B cell (primary cell): ENCODE measurements around the gene SLC22A2. TPM values are rescaled to one million over a fixed set of nuclear protein-coding genes. Genes with fewer than 3 reads are reported as not detected.

Source experiments
- ATAC-seq: fragments of 200-7000 bp; cut with Tn5 transposase; one replicate; pipeline ENCODE4 v1.10.0; 2021; ENCODE audit warnings: low read depth, mild to moderate bottlenecking, moderate number of reproducible peaks, moderate library complexity
- CTCF ChIA-PET: fragments of 350-600 bp; sonication (Branson Sonifier 250); formaldehyde crosslinking; loops from one replicate; lab custom pipeline; 2021; ENCODE audit warnings: antibody characterized with exemption, inconsistent platforms; lab: Charles Lee
- POLR2A ChIA-PET: fragments of 350-600 bp; sonication (Branson Sonifier 250); formaldehyde crosslinking; loops from one replicate; lab custom pipeline; 2021; ENCODE audit warnings: antibody characterized with exemption; lab: Charles Lee
- DNase-seq: peaks from one replicate; pipeline ENCODE4 v3.0.0; 2013
- H2AFZ ChIP-seq: 2 replicates; pipeline ENCODE4 v1.6.1; 2012; ENCODE audit warnings: mild to moderate bottlenecking, low read depth, low read length; ENCODE audit not compliant: insufficient read depth, poor library complexity, severe bottlenecking
- H3K27ac ChIP-seq, 2 donors: 1 replicate in 1 of 2; 2 replicates in 1 of 2; pipeline ENCODE4 v1.5.1; 2012 to 2013; ENCODE audit warnings: low read length in 2 of 2, mild to moderate bottlenecking in 2 of 2, moderate library complexity in 1 of 2
- H3K27me3 ChIP-seq, 4 experiments: fragments of 200-600 bp in 1 of 4; sonication (generic) in 1 of 4; replicated peaks in 1 of 4; 1 replicate in 2 of 4; 2 replicates in 2 of 4; pipeline versions ENCODE4 v1.6.1 to v1.7.0; 2013 to 2016; ENCODE audit warnings: low read length in 3 of 4, mild to moderate bottlenecking in 2 of 4, mixed read lengths in 1 of 4, moderate library complexity in 1 of 4; ENCODE audit not compliant: insufficient read depth in 4 of 4, control insufficient read depth in 3 of 4; ENCODE audit errors: control extremely low read depth in 1 of 4
- H3K36me3 ChIP-seq, 2 experiments: replicated peaks in 1 of 2; 1 replicate in 1 of 2; 2 replicates in 1 of 2; pipeline versions ENCODE4 v1.6.1 to v1.7.1; 2013; ENCODE audit warnings: low read length in 1 of 2; ENCODE audit not compliant: insufficient read depth in 2 of 2, control insufficient read depth in 1 of 2; ENCODE audit errors: control extremely low read depth in 1 of 2, extremely low read depth in 1 of 2
- H3K4me1 ChIP-seq, 2 donors: fragments of 200-600 bp in 1 of 2; sonication (generic) in 1 of 2; 1 replicate in 1 of 2; 2 replicates in 1 of 2; pipeline versions ENCODE4 v1.5.1 to v1.6.1; 2013 to 2017; ENCODE audit warnings: low read length in 2 of 2; ENCODE audit not compliant: control insufficient read depth in 2 of 2, insufficient read depth in 2 of 2
- H3K4me2 ChIP-seq: replicated peaks from 2 replicates; pipeline ENCODE3; 2012; ENCODE audit warnings: mild to moderate bottlenecking, low read depth, low read length; ENCODE audit not compliant: poor library complexity, severe bottlenecking
- H3K4me3 ChIP-seq, 5 experiments: fragments of 200-600 bp in 1 of 5; sonication (generic) in 1 of 5; 1 replicate in 3 of 5; 2 replicates in 2 of 5; pipeline versions ENCODE4 v1.5.1 to v1.7.0; 2011 to 2016; ENCODE audit warnings: low read length in 4 of 5, mild to moderate bottlenecking in 4 of 5, low read depth in 2 of 5, control low read depth in 1 of 5, moderate library complexity in 1 of 5; ENCODE audit not compliant: insufficient read depth in 1 of 5; ENCODE audit errors: control extremely low read depth in 1 of 5, extremely low read depth in 1 of 5
- H3K79me2 ChIP-seq: fragments of 200-600 bp; sonication (generic); one replicate; pipeline ENCODE4 v1.6.0; 2016; ENCODE audit warnings: low read length; ENCODE audit not compliant: control insufficient read depth, insufficient read depth
- H3K9ac ChIP-seq: fragments of 200-600 bp; sonication (generic); 2 replicates; pipeline ENCODE4 v1.6.1; 2017; ENCODE audit warnings: mild to moderate bottlenecking, low read length, moderate library complexity
- H3K9me3 ChIP-seq, 3 donors: one replicate each; pipeline versions ENCODE4 v1.6.1 to v1.7.1; 2013; ENCODE audit warnings: low read length in 2 of 3; ENCODE audit not compliant: control insufficient read depth in 2 of 3, insufficient read depth in 1 of 3; ENCODE audit errors: control extremely low read depth in 1 of 3
- H4K20me1 ChIP-seq: 2 replicates; pipeline ENCODE4 v1.6.0; 2012; ENCODE audit warnings: mild to moderate bottlenecking, low read length; ENCODE audit not compliant: insufficient read depth, control insufficient read depth, poor library complexity, severe bottlenecking
- H3K27ac Mint-ChIP-seq: one replicate; pipeline ENCODE4 v1.8.0; 2021; ENCODE audit warnings: mixed read lengths
- H3K27me3 Mint-ChIP-seq: one replicate; pipeline ENCODE4 v1.8.0; 2021; ENCODE audit warnings: mixed read lengths
- H3K4me1 Mint-ChIP-seq: one replicate; pipeline ENCODE4 v1.8.0; 2021; ENCODE audit warnings: mixed read lengths
- H3K4me3 Mint-ChIP-seq: one replicate; pipeline ENCODE4 v1.8.0; 2021; ENCODE audit warnings: mixed read lengths
- H3K9me3 Mint-ChIP-seq: one replicate; pipeline ENCODE4 v1.8.0; 2022; ENCODE audit warnings: mixed read lengths; ENCODE audit not compliant: insufficient read depth
- CTCF ChIP-seq: fragments of 200-600 bp; IDR thresholded peaks from one replicate; pipeline ENCODE4 v1.8.0; 2022; ENCODE audit warnings: antibody characterized with exemption, mild to moderate bottlenecking
- EZH2 ChIP-seq: IDR thresholded peaks from 2 replicates; pipeline ENCODE4 v1.6.1; 2012; ENCODE audit warnings: borderline replicate concordance, low read depth, mild to moderate bottlenecking, moderate library complexity, low read length; ENCODE audit not compliant: insufficient read depth, poor library complexity, severe bottlenecking
- WGBS: methylation state at CpG from one replicate; pipeline ENCODE4 v1.1.5; 2013; ENCODE audit warnings: missing lambda C conversion rate; ENCODE audit not compliant: insufficient coverage; 5-methylcytosine and 5-hydroxymethylcytosine counted together
- intact Hi-C: fragments of 100-400 bp; cut with micrococcal nuclease; formaldehyde crosslinking; loops from one replicate; pipeline ENCODE4 v1.10.0; 2022
- polyA plus RNA-seq: library from polyadenylated mRNA; depleted of rRNA; stranded (reverse); fragments of >200 nt; gene quantifications from 2 replicates; pipeline ENCODE4 v1.2.3, GENCODE V29; 2012
- total RNA-seq, 2 donors: library from RNA; stranded (reverse); fragments of 120-200 nt in 1 of 2; gene quantifications; 1 replicate in 1 of 2; 2 replicates in 1 of 2; pipeline versions ENCODE4 v1.2.3 to v1.2.4, GENCODE V29; 2013 to 2022

The SLC22A2 gene
- total and polyA plus RNA-seq, 2 donors (not counting 1 experiment from before 2014, with no cell fraction given): not detected

DNA sequence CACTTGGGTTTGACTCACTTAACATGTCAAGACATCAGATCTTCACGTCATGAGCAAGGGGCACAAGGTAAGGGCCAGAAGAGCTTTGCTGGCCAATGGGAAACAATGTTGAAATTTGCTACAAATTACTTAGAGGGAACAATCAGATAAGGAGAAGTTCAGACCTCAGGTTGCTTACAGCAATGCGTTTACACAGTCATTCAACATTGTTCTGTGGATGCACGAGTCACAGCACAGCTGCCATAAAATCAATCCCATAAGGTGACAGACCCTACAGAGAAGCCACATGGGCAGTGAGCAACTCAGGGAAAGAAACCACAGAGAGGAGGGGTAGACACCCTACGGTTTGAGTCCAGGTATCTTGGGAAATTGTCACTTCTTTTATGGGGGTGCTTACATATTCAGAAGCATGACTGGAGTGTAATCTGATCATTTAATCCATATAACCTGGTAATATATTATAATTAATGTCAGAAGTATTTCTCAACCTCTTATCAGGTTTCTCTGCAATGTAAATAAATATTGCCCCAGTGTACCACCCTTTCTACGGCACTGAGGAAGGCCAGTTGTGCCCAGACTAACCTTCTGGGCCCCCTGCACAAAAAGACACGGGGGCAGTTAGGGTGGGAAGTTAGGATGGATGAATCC is 2.3 kb upstream of the SLC22A2 start:
- POLR2A ChIA-PET: no interaction called here
- H3K4me3 Mint-ChIP-seq: no peak overlapping the region

More for the DNA sequence above, 2.3 kb upstream of the SLC22A2 start:
- no peak overlapping the region for H3K27ac Mint-ChIP-seq
- Histone ChIP-seq H3K27ac (no peak overlapping the region), H2AFZ (no peak overlapping the region), H3K4me3 (no peak overlapping the region), H4K20me1 (no peaks in the 10 kb centered on the region), H3K36me3 (no peaks in the 10 kb centered on the region), H3K9me3 (no peaks in the 10 kb centered on the region), H3K4me1 (no peaks in the 10 kb centered on the region), H3K79me2 (no peaks in the 10 kb centered on the region), H3K27me3 (no peaks in the 10 kb centered on the region), H3K9ac (no peak overlapping the region), H3K4me2 (no peak overlapping the region)
- H3K4me1 Mint-ChIP-seq: peaks cover 2% of the 10 kb centered on the region
- TF ChIP-seq EZH2 (no peak), CTCF (no peak)
- DNase-seq: no peak
- H3K27me3 Mint-ChIP-seq: peaks cover 15% of the 10 kb centered on the region
- intact Hi-C loops: no loop called here
- H3K9me3 Mint-ChIP-seq: no peaks in the 10 kb centered on the region
- WGBS: 65% methylated on average over 2 of the region's 6 CpGs
- CTCF ChIA-PET: interaction anchor here (0.6 kb wide), 1 partner anchor 687 kb away, joined by 3 read pairs; no protein-coding TSS in a partner anchor
- ATAC-seq: no peak
